Naive thymus-derived CD8-positive, alpha-beta T cell (primary cell): Measurements from ENCODE around the gene GALP. TPM values are rescaled to one million over a fixed set of nuclear protein-coding genes. Genes with fewer than 3 reads are reported as not detected.
"Not testable (repeated sequence)": the region's sequence is repeated elsewhere in the genome, so short reads cannot be mapped to it uniquely, and the experiment has no call there.

Experiments used
- ATAC-seq, 2 donors: fragments of 150-1000 bp; cut with Tn5 transposase in 1 of 2; sonication (Bioruptor Pico), chemical (Tn5 transposase) in 1 of 2; 1 replicate in 1 of 2; 2 replicates in 1 of 2; pipeline ENCODE4 v1.10.0; 2021; ENCODE audit warnings: mild to moderate bottlenecking in 2 of 2, moderate library complexity in 2 of 2
- POLR2A ChIA-PET: fragments of 350-600 bp; sonication (Branson Sonifier 250); formaldehyde crosslinking; loops from one replicate; lab custom pipeline; 2021; ENCODE audit warnings: antibody characterized with exemption; lab: Charles Lee
- DNase-seq, 10 donors: peaks; one replicate each; pipeline versions ENCODE4 v3.0.0 to v3.0.0-alpha.2; 2020 to 2022
- H3K27ac Mint-ChIP-seq, 10 donors: one replicate each; pipeline ENCODE4 v1.8.0; 2020 to 2022; ENCODE audit warnings: mild to moderate bottlenecking in 10 of 10, mixed read lengths in 10 of 10, moderate library complexity in 4 of 10, inconsistent platforms in 1 of 10
- H3K27me3 Mint-ChIP-seq, 5 donors: one replicate each; pipeline ENCODE4 v1.8.0; 2021 to 2022; ENCODE audit warnings: mixed read lengths in 5 of 5
- H3K36me3 Mint-ChIP-seq, 3 donors: one replicate each; pipeline ENCODE4 v1.8.0; 2020 to 2022; ENCODE audit warnings: mixed read lengths in 3 of 3, mild to moderate bottlenecking in 2 of 3, inconsistent platforms in 1 of 3
- H3K4me1 Mint-ChIP-seq, 4 donors: one replicate each; pipeline ENCODE4 v1.8.0; 2021 to 2022; ENCODE audit warnings: mixed read lengths in 4 of 4
- H3K4me3 Mint-ChIP-seq, 10 donors: one replicate each; pipeline ENCODE4 v1.8.0; 2020 to 2022; ENCODE audit warnings: mild to moderate bottlenecking in 10 of 10, mixed read lengths in 10 of 10, moderate library complexity in 6 of 10, inconsistent platforms in 1 of 10
- H3K9me3 Mint-ChIP-seq, 9 donors: one replicate each; pipeline ENCODE4 v1.8.0; 2020 to 2022; ENCODE audit warnings: mixed read lengths in 9 of 9, mild to moderate bottlenecking in 3 of 9, inconsistent platforms in 1 of 9, moderate library complexity in 1 of 9
- polyA plus RNA-seq, 3 donors: library from polyadenylated mRNA; unstranded; fragments of 300-500 nt; fragmentation: Illumina TruSeq; gene quantifications; one replicate each; pipeline ENCODE4 v1.2.3, GENCODE V29; 2021
- total RNA-seq, 8 experiments: library from RNA in 2 of 8; stranded (reverse) in 2 of 8; gene quantifications; one replicate each; pipeline ENCODE4 v1.2.3 and lab custom pipeline; 2021 to 2026

The GALP gene
- total and polyA plus RNA-seq, 5 experiments from 2014 or later, result not detected

GRCh38 chr19:56140583-56141416 lies 35.0 kb upstream of the GALP start, which contains the start of gene ZNF444:
Gene ZNF444, plus strand, starts transcription at chr19:56141287. Its CDS starts 5,625 bp downstream, at chr19:56146912.
- POLR2A ChIA-PET, result interaction anchor here (0.7 to 8.5 kb wide), 5 partner anchors 13 to 498 kb away, joined by 3 to 76 read pairs (median 3); partner anchors contain the start of genes ZNF787 and ZSCAN5A
- no peaks in the 10 kb centered on the region for H3K27me3 Mint-ChIP-seq
- peak within 1 kb of the TSS; percentile 91 to 98 (median 96) for H3K27ac Mint-ChIP-seq
- H3K36me3 Mint-ChIP-seq, result peaks cover 0 to 2% (median 0%) of the 10 kb centered on the region in 3 donors
- H3K4me3 Mint-ChIP-seq, result peak within 1 kb of the TSS; percentile 90 to 98 (median 94)
- no peaks in the 10 kb centered on the region for H3K9me3 Mint-ChIP-seq
- H3K4me1 Mint-ChIP-seq, result peaks cover 24 to 50% (median 46%) of the 10 kb centered on the region in 4 donors
- DNase-seq, result peak; percentile 95 to 100 (median 100)
- peak; percentile 88 to 89 for ATAC-seq

- Mint-ChIP-seq H3K27ac (peak overlapping the region; percentile 60 to 98 (median 96)), H3K4me1 (peaks cover 24 to 50% (median 46%) of the 10 kb centered on the region in 4 donors), H3K9me3 (no peaks in the 10 kb centered on the region), H3K27me3 (no peaks in the 10 kb centered on the region), H3K4me3 (peak overlapping the region; percentile 71 to 98 (median 93)), H3K36me3 (peaks cover 0 to 6% (median 0%) of the 10 kb centered on the region in 3 donors)
- ATAC-seq (no peak), DNase-seq (peak in 9 of 10 donors; percentile 29 to 67 (median 49))
- POLR2A ChIA-PET, result interaction anchor here (0.7 to 8.5 kb wide), 5 partner anchors 12 to 499 kb away, joined by 3 to 76 read pairs (median 4); partner anchors contain the start of genes ZNF787 and ZSCAN5A
Measured at GRCh38 chr19:56141417-56141993, 34.3 kb upstream of the GALP start.

GRCh38 chr19:56142087-56142787 lies 33.6 kb upstream of the GALP start:
- POLR2A ChIA-PET, result interaction anchor here (1.4 to 8.5 kb wide), 2 partner anchors 21 to 28 kb away, joined by 5 to 76 read pairs; partner anchors contain the start of gene ZNF787
- DNase-seq (no peak), ATAC-seq (no peak)
- Mint-ChIP-seq H3K9me3 (no peaks in the 10 kb centered on the region), H3K27me3 (no peaks in the 10 kb centered on the region), H3K4me3 (peak overlapping the region; percentile 71 to 98 (median 86)), H3K4me1 (peaks cover 24 to 50% (median 46%) of the 10 kb centered on the region in 4 donors), H3K36me3 (peaks cover 0 to 7% (median 0%) of the 10 kb centered on the region in 3 donors), H3K27ac (peak overlapping the region; percentile 31 to 98 (median 86))

- Mint-ChIP-seq H3K9me3 (no peaks in the 10 kb centered on the region), H3K36me3 (peaks cover 0 to 13% (median 4%) of the 10 kb centered on the region in 3 donors), H3K4me3 (peak overlapping the region in 8 of 10 donors; percentile 6 to 93 (median 31)), H3K4me1 (peaks cover 24 to 50% (median 45%) of the 10 kb centered on the region in 4 donors), H3K27me3 (no peaks in the 10 kb centered on the region), H3K27ac (peak overlapping the region in 7 of 10 donors; percentile 34 to 92 (median 81))
- ATAC-seq (no peak), DNase-seq (no peak)
- POLR2A ChIA-PET, result interaction anchor here (8.5 kb wide), 1 partner anchor 22 kb away, joined by 76 read pairs; the partner anchor contains the start of gene ZNF787
Measured at GRCh38 chr19:56142897-56143434, 32.8 kb upstream of the GALP start.

- peaks cover 26 to 45% (median 42%) of the 10 kb centered on the region in 4 donors for H3K4me1 Mint-ChIP-seq
- ATAC-seq (no peak), DNase-seq (no peak)
- peaks cover 0 to 23% (median 7%) of the 10 kb centered on the region in 3 donors for H3K36me3 Mint-ChIP-seq
- POLR2A ChIA-PET, result no interaction called here
- no peaks in the 10 kb centered on the region for H3K27me3 Mint-ChIP-seq
- peak overlapping the region in 6 of 10 donors; percentile 8 to 90 (median 72) for H3K27ac Mint-ChIP-seq
- no peaks in the 10 kb centered on the region for H3K9me3 Mint-ChIP-seq
- peak overlapping the region in 1 of 10 donors; percentile 68 for H3K4me3 Mint-ChIP-seq
Measured at GRCh38 chr19:56144376-56144775, 31.4 kb upstream of the GALP start.

- H3K4me1 Mint-ChIP-seq, result peaks cover 24 to 43% (median 39%) of the 10 kb centered on the region in 4 donors
- H3K27ac Mint-ChIP-seq, result peak overlapping the region in 1 of 10 donors; percentile 24
- ATAC-seq (no peak), DNase-seq (no peak)
- peaks cover 0 to 27% (median 9%) of the 10 kb centered on the region in 3 donors for H3K36me3 Mint-ChIP-seq
- POLR2A ChIA-PET, result no interaction called here
- H3K4me3 Mint-ChIP-seq, result no peak overlapping the region
- H3K9me3 Mint-ChIP-seq, result no peaks in the 10 kb centered on the region
- H3K27me3 Mint-ChIP-seq, result no peaks in the 10 kb centered on the region
Measured at GRCh38 chr19:56144831-56145230, 31.0 kb upstream of the GALP start.

- DNase-seq (no peak), ATAC-seq (no peak)
- Mint-ChIP-seq H3K27me3 (no peaks in the 10 kb centered on the region), H3K27ac (no peak overlapping the region), H3K4me1 (peaks cover 22 to 37% (median 31%) of the 10 kb centered on the region in 4 donors), H3K36me3 (peaks cover 0 to 34% (median 9%) of the 10 kb centered on the region in 3 donors), H3K9me3 (no peaks in the 10 kb centered on the region), H3K4me3 (no peak overlapping the region)
- POLR2A ChIA-PET, result no interaction called here
Measured at GRCh38 chr19:56145698-56146097, 30.1 kb upstream of the GALP start.

- Mint-ChIP-seq H3K36me3 (peaks cover 0 to 34% (median 9%) of the 10 kb centered on the region in 3 donors), H3K27me3 (no peaks in the 10 kb centered on the region), H3K27ac (no peak overlapping the region), H3K4me3 (no peak overlapping the region), H3K9me3 (no peaks in the 10 kb centered on the region), H3K4me1 (peaks cover 21 to 31% (median 25%) of the 10 kb centered on the region in 4 donors)
- ATAC-seq (no peak), DNase-seq (no peak)
- POLR2A ChIA-PET, result no interaction called here
Measured at GRCh38 chr19:56146904-56147303, 28.9 kb upstream of the GALP start.

- Mint-ChIP-seq H3K27me3 (no peaks in the 10 kb centered on the region), H3K4me1 (peaks cover 19 to 28% (median 21%) of the 10 kb centered on the region in 4 donors), H3K4me3 (no peak overlapping the region), H3K27ac (no peak overlapping the region), H3K9me3 (no peaks in the 10 kb centered on the region), H3K36me3 (peaks cover 0 to 34% (median 9%) of the 10 kb centered on the region in 3 donors)
- POLR2A ChIA-PET, result no interaction called here
- ATAC-seq, result no peak
- DNase-seq, result no peak
Measured at GRCh38 chr19:56147307-56147706, 28.5 kb upstream of the GALP start.

- POLR2A ChIA-PET, result no interaction called here
- DNase-seq (no peak), ATAC-seq (no peak)
- Mint-ChIP-seq H3K9me3 (no peaks in the 10 kb centered on the region), H3K4me3 (no peak overlapping the region), H3K36me3 (peaks cover 0 to 40% (median 9%) of the 10 kb centered on the region in 3 donors), H3K27ac (no peak overlapping the region), H3K27me3 (no peaks in the 10 kb centered on the region), H3K4me1 (peaks cover 19 to 28% (median 21%) of the 10 kb centered on the region in 4 donors)
Measured at GRCh38 chr19:56148096-56148495, 27.7 kb upstream of the GALP start.

- Mint-ChIP-seq H3K36me3 (peaks cover 0 to 49% (median 11%) of the 10 kb centered on the region in 3 donors), H3K27ac (peak overlapping the region in 1 of 10 donors; percentile 29), H3K4me1 (peaks cover 16 to 30% (median 19%) of the 10 kb centered on the region in 4 donors)
- H3K4me3 Mint-ChIP-seq, H3K9me3 Mint-ChIP-seq, POLR2A ChIA-PET, DNase-seq, ATAC-seq, H3K27me3 Mint-ChIP-seq: not testable (repeated sequence)
Measured at GRCh38 chr19:56148955-56149655, 26.7 kb upstream of the GALP start.
